HK-2 (cell line): ENCODE data around the gene OSBP.
A peak's percentile ranks its signal among the peaks of the same experiment; 100 is the strongest.
"Not testable (repeated sequence)": the region's sequence is repeated elsewhere in the genome, so short reads cannot be mapped to it uniquely, and the experiment has no call there.

Experiments
- DNase-seq: peaks from one replicate; pipeline ENCODE4 v3.0.0-alpha.2; 2018; ENCODE audit not compliant: unreplicated experiment

The OSBP gene

GRCh38 chr11:59551659-59552521 is 63.7 kb downstream of the OSBP start:
- DNase-seq, result peak; percentile 38

DNA sequence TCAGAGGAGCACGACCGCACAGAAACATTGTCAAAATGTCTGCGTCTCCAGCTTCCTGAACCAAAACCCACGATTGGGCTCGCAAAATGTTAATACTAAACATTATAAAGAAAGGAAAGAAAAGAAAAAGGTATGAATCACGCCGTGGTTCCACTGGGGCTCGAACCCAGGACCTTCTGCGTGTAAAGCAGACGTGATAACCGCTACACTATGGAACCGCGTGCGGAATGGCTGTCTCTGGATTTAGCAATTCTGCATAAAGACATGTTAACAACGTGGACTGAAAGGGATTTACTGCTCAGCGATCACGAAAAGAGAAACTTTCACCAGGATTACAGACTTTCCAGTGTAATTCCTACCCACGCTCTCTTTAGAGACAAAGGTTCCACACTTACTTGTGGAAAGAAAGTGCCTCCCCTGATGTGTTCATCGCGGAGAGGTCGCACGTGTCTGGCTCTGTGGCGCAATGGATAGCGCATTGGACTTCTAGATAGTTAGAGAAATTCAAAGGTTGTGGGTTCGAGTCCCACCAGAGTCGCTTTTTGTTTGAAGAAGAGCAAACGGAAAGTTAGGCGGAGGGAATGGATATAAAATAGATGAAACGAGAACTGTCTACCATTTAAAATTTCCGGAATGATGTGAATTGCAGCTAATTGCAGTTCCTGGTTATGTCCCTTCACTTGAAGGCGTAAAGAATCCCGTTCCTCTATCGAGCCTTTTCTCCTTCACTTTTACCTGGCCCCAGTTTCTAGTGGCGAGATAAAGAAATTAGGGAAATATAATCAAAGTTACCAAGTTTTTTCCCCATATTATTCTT is 64.5 kb downstream of the OSBP start:
- DNase-seq, result peak; percentile 83

DNA sequence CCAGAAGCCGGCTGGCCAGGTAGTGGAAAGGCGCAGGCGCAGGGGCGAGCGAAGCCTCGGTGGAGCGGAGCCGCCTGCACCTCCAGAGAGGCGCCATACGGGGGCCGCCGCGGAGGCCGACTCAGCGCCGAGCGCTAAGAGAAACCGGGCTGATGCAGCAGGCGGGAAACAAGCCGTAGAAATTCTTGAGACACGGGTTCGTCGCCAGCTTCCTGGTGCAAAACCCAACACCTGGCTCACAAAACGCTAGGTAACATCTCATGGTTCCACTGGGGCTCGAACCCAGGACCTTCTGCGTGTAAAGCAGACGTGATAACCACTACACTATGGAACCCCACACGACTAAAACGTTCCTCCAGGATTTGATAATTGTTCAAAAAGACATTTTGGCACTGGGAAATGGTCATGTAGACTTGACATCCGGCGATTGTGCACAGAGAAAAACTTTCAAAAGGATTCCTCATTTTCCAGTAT is 65.2 kb downstream of the OSBP start:
- DNase-seq, result peak; percentile 93

- DNase-seq, result no peak
These were observed 67.3 kb downstream of the OSBP start for GRCh38 chr11:59548309-59548656.

DNA sequence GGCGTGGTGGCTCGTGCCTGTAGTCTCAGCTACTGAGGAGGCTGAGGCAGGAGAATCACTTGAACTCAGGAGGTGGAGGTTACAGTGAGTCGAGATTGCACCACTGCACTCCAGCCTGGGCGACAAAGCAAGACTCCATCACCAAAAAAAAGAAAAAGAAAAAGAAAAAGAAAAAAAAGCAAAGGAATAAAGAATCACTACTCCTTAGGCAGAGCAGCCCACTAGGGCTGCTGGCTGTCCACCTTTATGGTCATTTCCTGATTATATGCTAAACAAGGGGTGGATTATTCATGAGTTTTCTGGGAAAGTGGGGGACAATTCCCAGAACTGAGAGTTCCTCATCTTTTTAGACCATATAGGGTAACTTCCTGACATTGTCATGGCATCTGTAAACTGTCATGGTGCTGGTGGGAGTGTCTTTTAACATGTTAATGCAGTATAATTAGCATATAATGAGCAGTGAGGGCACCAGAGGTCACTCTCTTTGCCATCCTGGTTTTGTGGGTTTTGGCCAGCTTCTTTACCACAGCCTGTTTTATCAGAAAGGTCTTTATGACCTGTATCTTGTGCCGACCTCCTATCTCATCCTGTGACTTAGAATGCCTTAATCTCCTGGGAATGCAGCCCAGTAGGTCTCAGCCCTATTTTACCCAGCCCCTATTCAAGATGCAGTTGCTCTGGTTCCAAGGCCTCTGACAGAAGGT is 67.8 kb downstream of the OSBP start:
- DNase-seq, result not testable (repeated sequence)

- no peak for DNase-seq
These were observed 70.2 kb downstream of the OSBP start for GRCh38 chr11:59545179-59546020.

GRCh38 chr11:59544869-59545178 is 70.8 kb downstream of the OSBP start:
- no peak for DNase-seq

DNA sequence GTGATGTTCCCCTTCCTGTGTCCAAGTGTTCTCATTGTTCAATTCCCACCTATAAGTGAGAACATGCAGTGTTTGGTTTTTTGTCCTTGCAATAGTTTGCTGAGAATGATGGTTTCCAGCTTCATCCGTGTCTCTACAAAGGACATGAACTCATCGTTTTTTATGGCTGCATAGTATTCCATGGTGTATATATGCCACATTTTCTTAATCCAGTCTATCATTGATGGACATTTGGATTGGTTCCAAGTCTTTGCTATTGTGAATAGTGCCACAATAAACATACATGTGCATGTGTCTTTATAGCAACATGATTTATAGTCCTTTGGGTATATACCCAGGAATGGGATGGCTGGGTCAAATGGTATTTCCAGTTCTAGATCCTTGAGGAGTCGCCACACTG is 71.9 kb downstream of the OSBP start:
- DNase-seq, result not testable (repeated sequence)

DNA sequence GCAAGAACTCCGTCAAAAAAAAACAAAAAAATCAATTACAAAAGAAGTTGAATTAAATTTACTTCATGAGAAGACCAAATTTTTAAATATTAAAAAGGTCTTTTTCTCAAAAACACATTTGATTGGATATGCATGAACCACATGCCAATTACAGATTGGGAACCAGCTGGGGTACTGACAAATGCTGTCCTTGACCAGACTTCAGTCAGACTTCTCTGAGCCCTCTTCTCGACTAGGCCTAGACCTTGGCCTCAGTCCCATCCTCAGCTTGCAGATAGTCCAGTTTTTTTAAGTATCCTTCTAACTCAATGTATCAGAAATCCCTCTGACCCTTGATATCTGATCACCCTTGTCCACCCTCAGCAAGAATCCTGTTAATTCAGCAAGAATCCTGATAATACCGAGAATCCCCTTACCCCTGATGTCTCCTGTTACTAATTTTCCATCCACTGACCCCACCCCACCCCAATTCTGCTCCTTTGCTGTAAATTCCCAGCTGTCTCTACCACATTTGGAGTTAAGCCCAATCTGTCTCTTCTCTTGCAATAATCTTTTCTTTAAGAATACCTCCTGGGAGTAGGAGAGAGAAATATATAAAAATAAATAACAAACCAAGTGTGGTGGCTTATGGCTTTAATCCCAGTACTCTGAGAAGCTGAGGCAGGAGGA is 73.3 kb downstream of the OSBP start:
- no peak for DNase-seq

- no peak for DNase-seq
These were observed 80.9 kb downstream of the OSBP start for GRCh38 chr11:59534676-59535075.

DNA sequence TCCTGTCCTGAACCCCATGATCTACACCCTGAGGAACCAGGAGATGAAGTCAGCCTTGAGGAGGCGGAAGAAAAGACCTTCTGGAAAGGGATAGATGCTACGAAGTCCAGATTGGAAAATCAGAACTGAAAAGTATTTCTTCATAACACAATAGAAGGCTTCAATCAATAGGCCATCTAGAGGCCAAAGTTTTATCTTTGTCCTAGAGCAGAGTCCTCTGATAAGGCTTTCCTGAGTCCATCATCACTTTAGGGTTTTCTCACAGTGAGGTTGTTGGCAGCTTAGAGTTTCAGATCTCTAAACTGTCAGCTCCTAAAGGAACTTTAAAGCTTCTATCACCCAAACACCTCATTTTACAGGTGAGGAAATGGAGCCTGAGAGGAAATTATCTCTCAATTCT is 83.0 kb downstream of the OSBP start:
- no peak for DNase-seq

- DNase-seq, result no peak
These were observed 86.9 kb downstream of the OSBP start for GRCh38 chr11:59528711-59529110.
